GM19372 (cell line): ENCODE results near the gene MFAP3.

Experiments
- ATAC-seq: cut with Tn5 transposase; IDR thresholded peaks from one replicate; pipeline ENCODE4 v1.9.1; 2021; ENCODE audit warnings: mild to moderate bottlenecking, low read depth, moderate library complexity; ENCODE audit not compliant: unreplicated experiment

MFAP3 gene

GRCh38 chr5:154088801-154089200, 50.0 kb downstream of the MFAP3 start:
- ATAC-seq: no peak

DNA sequence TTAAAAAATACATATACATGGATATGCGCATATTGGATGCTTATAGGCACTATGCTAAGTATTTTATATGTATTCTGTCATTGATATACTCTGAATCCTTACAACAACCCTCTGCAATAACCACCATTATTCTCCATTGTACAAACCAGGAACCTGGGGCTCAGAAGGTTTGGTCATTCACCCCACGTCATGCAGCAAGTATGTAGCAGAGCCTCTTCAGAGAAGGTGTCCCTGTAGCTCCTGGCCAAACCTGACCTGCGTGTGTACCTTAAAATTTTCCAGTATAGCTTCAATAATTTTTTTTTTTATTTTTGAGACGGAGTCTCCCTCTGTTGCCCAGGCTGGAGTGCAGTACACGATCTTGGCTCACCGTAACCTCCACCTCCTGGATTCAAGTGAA, 51.9 kb downstream of the MFAP3 start:
- ATAC-seq: no peak

DNA sequence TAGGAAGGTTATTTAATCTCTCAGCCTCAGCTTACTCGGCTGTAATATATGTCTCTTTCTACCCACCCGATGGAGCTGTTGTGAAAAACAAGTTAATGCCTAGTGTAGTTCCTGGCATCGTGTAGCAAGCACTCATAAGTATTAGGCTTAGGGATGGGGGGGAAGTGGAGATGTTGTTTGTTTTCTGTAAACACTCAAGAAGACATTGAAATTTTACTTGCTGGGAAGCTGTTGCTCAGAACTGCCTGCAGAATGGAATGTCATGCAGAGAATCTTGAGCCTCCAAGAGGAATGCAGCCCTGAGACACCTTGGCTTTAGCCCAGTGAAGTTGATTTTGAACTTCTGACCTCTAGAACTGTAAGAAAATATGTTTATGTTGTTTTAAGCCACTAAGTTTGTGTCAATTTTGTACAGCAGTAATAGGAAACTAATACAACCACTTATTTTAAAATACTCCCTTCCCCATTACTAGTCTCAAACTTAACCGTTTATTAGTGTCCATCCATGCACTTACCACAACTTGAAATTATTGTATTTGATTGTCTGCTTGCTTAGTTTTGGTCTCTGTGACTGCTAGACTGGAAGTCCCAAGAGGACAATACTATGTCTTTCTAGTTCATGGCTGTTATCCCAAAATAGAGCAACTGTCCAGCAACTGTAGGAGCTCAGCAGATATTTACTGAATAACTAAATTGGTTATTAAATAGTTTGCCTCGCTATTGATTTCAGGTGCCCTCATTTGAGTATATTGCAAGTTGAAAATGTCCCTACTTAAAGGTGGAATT, 53.8 kb downstream of the MFAP3 start:
- ATAC-seq: no peak

DNA sequence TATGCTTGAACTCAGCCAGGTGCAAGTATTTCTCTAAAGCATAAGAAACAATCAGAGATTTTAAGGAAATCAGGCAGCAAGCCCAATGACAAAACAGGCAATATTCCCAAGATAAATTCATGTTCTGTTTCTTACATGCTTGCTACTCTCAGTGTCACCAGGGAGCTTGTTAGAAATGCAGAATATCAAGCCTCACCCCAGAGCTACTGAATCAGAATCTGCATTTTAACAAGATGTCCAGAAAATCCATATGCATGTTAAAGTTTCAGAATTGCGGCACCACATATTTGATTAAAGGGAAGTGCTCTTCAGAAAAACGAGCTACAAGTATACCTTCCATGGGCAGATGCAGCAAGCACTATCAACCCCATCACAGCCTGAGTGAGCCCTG, 54.4 kb downstream of the MFAP3 start:
- no peak for ATAC-seq

- ATAC-seq: no peak
These were observed 57.1 kb downstream of the MFAP3 start for GRCh38 chr5:154095904-154096303.

GRCh38 chr5:154097031-154097430, 58.3 kb downstream of the MFAP3 start:
- no peak for ATAC-seq

DNA sequence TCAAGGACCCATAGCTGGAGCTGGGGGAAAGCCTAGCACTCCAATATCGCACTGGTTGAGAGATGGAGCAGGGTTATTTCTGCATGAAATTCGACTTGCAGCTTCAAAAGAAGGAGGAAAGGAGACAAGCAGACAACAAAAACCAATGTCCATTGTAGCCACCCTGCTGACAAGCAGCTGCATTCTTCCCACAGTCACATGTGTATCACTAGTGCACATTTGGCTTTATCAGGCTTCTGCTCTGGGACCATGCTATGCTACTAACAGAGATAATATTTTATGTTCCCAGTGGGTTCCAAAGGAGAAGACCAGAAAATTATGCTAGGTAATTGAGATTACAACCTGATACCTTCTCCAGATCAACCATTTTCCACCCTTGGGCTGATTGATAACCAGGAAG, 59.7 kb downstream of the MFAP3 start:
- ATAC-seq: no peak

DNA sequence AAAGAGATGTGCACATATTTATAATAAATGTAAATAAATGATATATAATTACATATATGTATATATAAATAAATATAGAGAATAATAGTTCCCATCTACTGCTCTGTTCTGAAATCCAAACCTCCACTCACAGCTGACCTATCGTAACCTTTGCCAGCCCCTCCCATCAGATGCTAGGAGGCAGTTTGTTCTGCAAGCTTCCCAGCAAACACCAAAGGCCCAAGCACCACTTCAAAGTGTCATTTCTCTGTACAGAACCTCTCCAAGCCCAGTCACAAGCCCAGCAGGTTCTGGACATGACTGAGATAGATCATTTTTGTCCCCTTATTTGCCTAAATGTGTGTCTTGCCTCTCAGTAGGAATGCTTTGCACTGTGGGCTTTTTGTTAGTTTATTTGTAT, 62.4 kb downstream of the MFAP3 start:
- no peak for ATAC-seq

DNA sequence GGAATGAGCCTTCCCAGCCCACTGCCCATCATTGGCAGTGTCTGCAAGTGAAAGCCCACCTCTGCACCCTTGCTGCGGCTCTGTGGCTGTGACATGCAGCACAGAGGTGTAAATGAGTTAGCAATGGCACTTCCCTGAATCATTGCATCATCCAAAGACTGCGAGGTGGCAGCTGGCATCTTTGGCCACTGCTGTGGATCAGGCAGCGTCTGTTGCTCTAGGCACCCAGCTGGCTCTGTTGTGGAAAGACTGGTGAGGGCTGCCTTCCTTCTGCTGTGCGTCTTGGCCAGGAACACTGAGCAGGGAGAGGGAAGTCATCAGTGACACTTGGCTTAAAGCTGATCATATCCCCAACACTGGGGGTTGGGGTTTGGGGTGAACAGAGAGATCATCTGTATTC, 64.5 kb downstream of the MFAP3 start:
- no peak for ATAC-seq
